ENCODE measurements around the gene CLCN7. TPM values are rescaled to one million over a fixed set of nuclear protein-coding genes. Genes with fewer than 3 reads are reported as not detected.

CLCN7 gene
- total RNA-seq, 1 donor from 2014 or later = 98.1 TPM

DNA sequence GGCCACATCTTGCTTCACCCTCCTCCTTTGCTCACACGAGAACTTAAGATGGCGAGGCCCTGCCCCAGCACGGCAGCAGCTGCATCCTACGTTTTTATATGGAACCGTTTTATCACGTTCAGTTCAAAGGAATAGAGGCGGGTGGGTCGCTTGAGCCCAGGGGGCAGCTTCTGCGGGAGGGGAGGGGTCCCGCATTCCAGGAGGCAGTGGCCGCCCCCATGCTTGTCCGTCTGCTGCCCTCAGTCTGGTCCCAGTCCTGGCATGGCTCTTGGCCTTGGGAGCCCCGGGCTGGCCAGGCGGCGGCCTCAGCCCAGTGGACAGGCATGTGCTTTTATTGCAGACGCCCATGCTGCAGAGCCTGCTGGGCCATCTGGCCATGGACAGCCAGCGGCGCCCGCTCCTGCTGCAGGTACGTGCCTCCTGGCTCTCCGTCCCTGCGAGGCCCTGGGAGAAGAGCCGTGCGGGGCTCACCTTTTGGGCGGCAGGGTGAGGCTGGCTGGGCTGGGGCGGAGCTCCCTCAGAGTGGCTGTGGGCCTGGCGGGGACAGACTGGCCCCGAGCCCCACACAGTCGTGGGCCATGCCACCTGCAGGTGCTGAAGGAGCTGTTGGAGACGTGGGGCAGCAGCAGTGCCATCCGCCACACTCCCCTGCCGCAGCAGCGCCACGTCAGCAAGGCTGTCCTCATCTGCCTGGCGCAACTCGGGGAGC lies 25.1 kb upstream of the CLCN7 start:
- H3K27me3 Mint-ChIP-seq = no peaks in the 10 kb centered on the region
- no peak for TF ChIP-seq CTCF (conservative IDR thresholded peaks at IDR 0.05)

GRCh38 chr16:1498899-1499676 lies 24.3 kb upstream of the CLCN7 start:
- TF ChIP-seq CTCF (conservative IDR thresholded peaks at IDR 0.05) = no peak
- DNase-seq (ENCODE audit: extremely low spot score, unreplicated experiment) = no peak
- no peak overlapping the region for H3K27ac Mint-ChIP-seq
- H3K9me3 Mint-ChIP-seq = no peaks in the 10 kb centered on the region
- no peaks in the 10 kb centered on the region for H3K4me1 Mint-ChIP-seq (ENCODE audit: unreplicated experiment)
- no peaks in the 10 kb centered on the region for H3K27me3 Mint-ChIP-seq
- no peak overlapping the region for H3K4me3 Mint-ChIP-seq
- H3K36me3 Mint-ChIP-seq = peaks cover 3% of the 10 kb centered on the region

More for the DNA sequence above, 25.1 kb upstream of the CLCN7 start:
- H3K9me3 Mint-ChIP-seq = no peaks in the 10 kb centered on the region
- no peak overlapping the region for H3K27ac Mint-ChIP-seq
- DNase-seq (ENCODE audit: extremely low spot score, unreplicated experiment) = no peak
- H3K4me3 Mint-ChIP-seq = no peak overlapping the region
- peaks cover 3% of the 10 kb centered on the region for H3K36me3 Mint-ChIP-seq
- H3K4me1 Mint-ChIP-seq (ENCODE audit: unreplicated experiment) = no peaks in the 10 kb centered on the region

- Mint-ChIP-seq H3K4me1 (ENCODE audit: unreplicated experiment) (peaks cover 8% of the 10 kb centered on the region), H3K27me3 (no peaks in the 10 kb centered on the region), H3K36me3 (no peaks in the 10 kb centered on the region), H3K27ac (no peak overlapping the region), H3K4me3 (peak overlapping the region; percentile 36), H3K9me3 (no peaks in the 10 kb centered on the region)
- no peak for TF ChIP-seq CTCF (conservative IDR thresholded peaks at IDR 0.05)
- peak; percentile 68 for DNase-seq (ENCODE audit: extremely low spot score, unreplicated experiment)
These were observed 22.3 kb upstream of the CLCN7 start for GRCh38 chr16:1497014-1497598.

GRCh38 chr16:1496464-1496863 lies 21.6 kb upstream of the CLCN7 start:
- DNase-seq (ENCODE audit: extremely low spot score, unreplicated experiment) = no peak
- H3K27ac Mint-ChIP-seq = no peak overlapping the region
- peaks cover 8% of the 10 kb centered on the region for H3K4me1 Mint-ChIP-seq (ENCODE audit: unreplicated experiment)
- TF ChIP-seq CTCF (conservative IDR thresholded peaks at IDR 0.05) = no peak
- H3K4me3 Mint-ChIP-seq = peak overlapping the region; percentile 36
- no peaks in the 10 kb centered on the region for H3K36me3 Mint-ChIP-seq
- H3K27me3 Mint-ChIP-seq = no peaks in the 10 kb centered on the region
- H3K9me3 Mint-ChIP-seq = no peaks in the 10 kb centered on the region

DNA sequence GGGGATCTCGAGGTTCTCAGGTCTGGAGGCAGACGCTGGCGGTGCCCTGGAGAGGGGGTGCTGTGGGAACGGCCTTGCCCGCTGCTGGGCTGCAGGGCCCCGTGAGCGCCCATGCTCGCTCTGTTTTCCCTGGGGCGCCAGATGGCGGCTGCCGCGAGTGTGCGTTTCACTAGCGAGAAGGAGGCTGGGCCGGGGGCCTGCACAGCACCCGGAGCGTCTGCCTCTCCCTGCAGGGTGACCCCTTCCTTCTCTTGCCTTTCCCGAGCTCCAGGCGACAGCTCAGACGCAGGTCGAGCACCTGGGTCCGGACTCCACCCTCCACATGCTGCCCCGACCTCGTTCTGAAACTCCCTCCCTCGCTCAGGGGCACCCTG lies 21.0 kb upstream of the CLCN7 start:
- peaks cover 8% of the 10 kb centered on the region for H3K4me1 Mint-ChIP-seq (ENCODE audit: unreplicated experiment)
- no peak overlapping the region for H3K4me3 Mint-ChIP-seq
- no peaks in the 10 kb centered on the region for H3K36me3 Mint-ChIP-seq

More for the DNA sequence above, 21.0 kb upstream of the CLCN7 start:
- no peak for TF ChIP-seq CTCF (conservative IDR thresholded peaks at IDR 0.05)
- no peaks in the 10 kb centered on the region for H3K27me3 Mint-ChIP-seq
- no peak overlapping the region for H3K27ac Mint-ChIP-seq
- no peak for DNase-seq (ENCODE audit: extremely low spot score, unreplicated experiment)
- no peaks in the 10 kb centered on the region for H3K9me3 Mint-ChIP-seq
